Measurements from ENCODE around the gene IGFBP6. TPM values are rescaled to one million over a fixed set of nuclear protein-coding genes. Genes with fewer than 3 reads are reported as not detected.
A peak's percentile ranks its signal among the peaks of the same experiment; 100 is the strongest.

The IGFBP6 gene
- total and polyA plus RNA-seq, 8 donors = 2.2 to 32.8 (median 14.6) TPM

DNA sequence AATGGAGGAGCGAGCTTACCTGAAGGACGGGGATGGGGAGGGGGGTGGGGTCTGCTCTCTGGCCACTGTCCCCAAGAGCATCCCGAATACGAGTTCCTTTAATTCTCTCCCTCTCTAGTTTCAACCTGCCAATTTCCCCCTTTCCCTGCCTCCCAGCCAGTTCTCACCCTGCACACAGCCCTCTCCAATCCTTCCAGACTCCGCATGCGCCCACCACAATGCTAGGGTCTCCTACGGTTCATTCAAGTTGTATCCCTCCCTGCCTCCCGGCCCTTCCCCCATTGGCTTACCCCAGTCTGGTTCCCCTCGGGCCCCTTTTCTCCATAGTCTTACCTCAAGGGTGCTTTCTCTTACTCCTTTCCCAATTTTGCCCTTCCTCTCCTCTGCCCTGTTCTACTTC is 708 bp upstream of the IGFBP6 start:
- FAIRE-seq = no peak
- 69 to 74% methylated on average over 6 to 9 of the region's 9 CpGs for WGBS, 2 donors
- intact Hi-C loops (cut with DNase I) = loop anchor here in 1 of 3 donors (5.0 kb wide), 1 partner anchor 34 kb away; no protein-coding TSS in a partner anchor

DNA sequence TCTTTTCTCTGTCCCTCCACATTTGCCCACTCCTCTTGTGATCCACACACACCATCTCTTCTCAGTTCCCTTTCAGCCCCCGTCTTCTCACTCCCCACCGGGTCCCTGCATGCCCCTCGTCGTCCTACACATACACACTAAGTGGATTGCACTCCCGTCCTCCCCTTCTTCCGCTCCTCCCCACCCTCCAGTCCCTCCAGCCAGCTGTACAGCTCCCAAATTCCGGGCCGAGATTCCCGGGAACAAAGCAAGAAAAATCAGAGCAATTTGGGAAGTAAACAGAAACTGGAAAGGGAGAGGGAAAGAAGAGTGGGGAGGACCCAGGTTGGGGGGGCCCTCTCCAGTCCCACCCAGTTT is 282 bp upstream of the IGFBP6 start:
- peak overlapping the region in 3 of 4 donors; percentile 29 to 66 (median 52) for H3K27ac ChIP-seq
- WGBS, 2 donors = 3% methylated on average over 9 of the region's 9 CpGs
- intact Hi-C loops (cut with DNase I) = loop anchor here in 1 of 3 donors (5.0 kb wide), 1 partner anchor 35 kb away; no protein-coding TSS in a partner anchor
- H3K4me3 ChIP-seq = peak overlapping the region; percentile 34 to 55 (median 45)
- H3K4me1 ChIP-seq = peaks cover 0 to 9% (median 0%) of the 10 kb centered on the region in 3 donors
- no peaks in the 10 kb centered on the region for H3K36me3 ChIP-seq
- no peak for FAIRE-seq
- no peak for DNase-seq
- H3K9me3 ChIP-seq = no peaks in the 10 kb centered on the region
- peak; percentile 5 to 23 (median 14) for ATAC-seq
- no peaks in the 10 kb centered on the region for H3K27me3 ChIP-seq
- TF ChIP-seq, protein P1, sequence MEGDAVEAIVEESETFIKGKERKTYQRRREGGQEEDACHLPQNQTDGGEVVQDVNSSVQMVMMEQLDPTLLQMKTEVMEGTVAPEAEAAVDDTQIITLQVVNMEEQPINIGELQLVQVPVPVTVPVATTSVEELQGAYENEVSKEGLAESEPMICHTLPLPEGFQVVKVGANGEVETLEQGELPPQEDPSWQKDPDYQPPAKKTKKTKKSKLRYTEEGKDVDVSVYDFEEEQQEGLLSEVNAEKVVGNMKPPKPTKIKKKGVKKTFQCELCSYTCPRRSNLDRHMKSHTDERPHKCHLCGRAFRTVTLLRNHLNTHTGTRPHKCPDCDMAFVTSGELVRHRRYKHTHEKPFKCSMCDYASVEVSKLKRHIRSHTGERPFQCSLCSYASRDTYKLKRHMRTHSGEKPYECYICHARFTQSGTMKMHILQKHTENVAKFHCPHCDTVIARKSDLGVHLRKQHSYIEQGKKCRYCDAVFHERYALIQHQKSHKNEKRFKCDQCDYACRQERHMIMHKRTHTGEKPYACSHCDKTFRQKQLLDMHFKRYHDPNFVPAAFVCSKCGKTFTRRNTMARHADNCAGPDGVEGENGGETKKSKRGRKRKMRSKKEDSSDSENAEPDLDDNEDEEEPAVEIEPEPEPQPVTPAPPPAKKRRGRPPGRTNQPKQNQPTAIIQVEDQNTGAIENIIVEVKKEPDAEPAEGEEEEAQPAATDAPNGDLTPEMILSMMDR (IDR thresholded peaks at IDR 0.05) = no peak

More for the DNA sequence above, 708 bp upstream of the IGFBP6 start:
- no peak for ATAC-seq
- peak overlapping the region in 2 of 4 donors; percentile 29 to 66 for H3K27ac ChIP-seq
- no peak for DNase-seq
- H3K4me3 ChIP-seq = peak overlapping the region in 2 of 4 donors; percentile 54 to 55
- H3K9me3 ChIP-seq = no peaks in the 10 kb centered on the region
- no peaks in the 10 kb centered on the region for H3K36me3 ChIP-seq
- no peaks in the 10 kb centered on the region for H3K27me3 ChIP-seq
- H3K4me1 ChIP-seq = peaks cover 0 to 9% (median 0%) of the 10 kb centered on the region in 3 donors
- TF ChIP-seq, protein P1 (IDR thresholded peaks at IDR 0.05) = no peak

DNA sequence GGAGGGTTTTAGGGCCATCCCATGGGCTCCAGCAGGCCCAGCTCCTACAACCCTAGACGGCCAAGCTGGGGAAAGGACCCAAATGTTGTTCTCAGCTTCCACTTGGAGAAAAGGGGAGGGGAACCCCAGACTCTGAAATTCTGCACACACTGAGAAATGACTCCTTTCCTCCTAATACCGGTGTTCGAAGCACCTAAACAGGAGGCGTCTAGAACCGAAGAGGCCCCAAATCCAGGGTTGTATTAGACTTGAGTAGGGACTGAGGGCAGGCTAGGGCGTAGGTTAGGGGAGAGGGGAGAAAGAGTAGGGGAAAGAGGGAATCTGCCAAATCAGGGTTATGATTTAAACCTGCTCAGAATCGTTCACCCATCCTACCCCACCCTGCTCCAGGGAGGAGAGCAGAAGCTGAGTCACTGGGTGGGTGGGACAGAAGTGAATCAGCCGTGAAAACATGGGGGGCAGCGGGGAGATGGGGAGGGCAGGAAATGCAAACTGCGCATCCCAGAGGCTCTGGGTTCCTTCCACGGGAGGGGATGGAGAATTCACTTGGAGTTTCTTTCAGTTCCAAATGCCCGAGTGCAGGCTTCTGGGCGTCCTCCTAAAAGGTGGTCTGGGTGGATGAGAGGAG is 1.0 kb downstream of the IGFBP6 start:
- Histone ChIP-seq H3K4me1 (peaks cover 6 to 21% (median 11%) of the 10 kb centered on the region in 3 donors), H3K36me3 (no peaks in the 10 kb centered on the region), H3K9me3 (no peaks in the 10 kb centered on the region), H3K27ac (peak overlapping the region in 3 of 4 donors; percentile 29 to 66 (median 52)), H3K27me3 (no peaks in the 10 kb centered on the region), H3K4me3 (peak overlapping the region in 2 of 4 donors; percentile 54 to 55)
- no peak for ATAC-seq
- 70 to 77% methylated on average over 13 of the region's 13 CpGs for WGBS, 2 donors
- FAIRE-seq = no peak
- TF ChIP-seq, protein P1 (IDR thresholded peaks at IDR 0.05) = no peak
- intact Hi-C loops (cut with DNase I) = loop anchor here in 2 of 3 donors (2.0 to 5.0 kb wide), 2 partner anchors 32 to 36 kb away; no protein-coding TSS in a partner anchor
- DNase-seq = no peak

DNA sequence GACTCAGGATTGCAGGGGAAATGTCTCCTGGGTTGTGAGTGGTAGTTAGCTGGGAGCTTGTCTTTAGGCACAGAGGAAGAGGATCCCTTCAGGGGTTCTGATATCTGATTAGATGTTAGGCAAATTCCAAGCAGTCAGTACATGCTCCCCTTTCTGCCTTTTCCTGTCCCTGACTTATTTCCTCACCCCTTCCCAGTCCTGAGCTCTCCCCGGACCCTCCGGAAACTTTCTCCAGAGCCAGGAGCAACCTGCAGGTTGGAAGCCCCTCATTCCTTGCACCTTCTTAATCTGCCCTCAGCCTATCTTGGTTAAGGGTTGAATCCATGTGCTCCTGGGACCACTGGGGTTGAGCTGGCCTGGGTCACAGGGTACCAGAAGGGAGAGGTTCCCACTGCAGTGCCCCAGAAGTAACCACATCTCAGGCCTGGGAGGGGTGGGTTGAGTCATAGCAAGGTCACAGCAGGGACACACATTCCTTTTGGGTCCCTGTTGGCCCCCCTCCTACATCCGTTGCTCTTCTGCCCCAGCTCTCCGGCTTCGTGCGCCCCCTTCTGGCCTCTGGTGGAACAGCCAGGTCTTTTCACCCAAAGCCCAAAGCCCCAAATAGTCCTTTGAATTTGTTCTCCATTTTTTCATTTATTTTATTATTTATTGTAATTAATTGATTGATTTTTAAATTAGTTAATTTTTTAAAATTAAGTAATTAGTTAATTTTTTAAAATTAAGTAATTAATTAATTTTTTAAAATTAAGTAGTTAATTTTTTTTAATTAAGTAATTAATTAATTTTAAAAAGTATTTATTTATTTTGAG is 1.8 kb downstream of the IGFBP6 start:
- H3K27ac ChIP-seq = peak overlapping the region in 3 of 4 donors; percentile 19 to 66 (median 29)
- H3K4me1 ChIP-seq = peaks cover 6 to 24% (median 14%) of the 10 kb centered on the region in 3 donors
- 20 to 29% methylated on average over 6 of the region's 6 CpGs for WGBS, 2 donors
- FAIRE-seq (peak; percentile 98), ATAC-seq (peak; percentile 55 to 70 (median 63)), DNase-seq (peak; percentile 78 to 97 (median 88))
- H3K36me3 ChIP-seq = no peaks in the 10 kb centered on the region
- intact Hi-C loops (cut with DNase I) = loop anchor here in 2 of 3 donors (2.0 to 5.0 kb wide), 2 partner anchors 32 to 37 kb away; no protein-coding TSS in a partner anchor
- no peaks in the 10 kb centered on the region for H3K9me3 ChIP-seq
- no peak overlapping the region for H3K4me3 ChIP-seq
- no peaks in the 10 kb centered on the region for H3K27me3 ChIP-seq
- TF ChIP-seq, protein P1 (IDR thresholded peaks at IDR 0.05) = peak; percentile 82 to 97 (median 88)

Data from pancreas (tissue), 10 donors.